ENCODE measurements around the gene PPP1R12B. TPM values are rescaled to one million over a fixed set of nuclear protein-coding genes. Genes with fewer than 3 reads are reported as not detected.
A peak's percentile ranks its signal among the peaks of the same experiment; 100 is the strongest.
"Not testable (repeated sequence)": the region's sequence is repeated elsewhere in the genome, so short reads cannot be mapped to it uniquely, and the experiment has no call there.

PPP1R12B gene
- total RNA-seq, 1 donor from 2014 or later = 21.8 TPM

DNA sequence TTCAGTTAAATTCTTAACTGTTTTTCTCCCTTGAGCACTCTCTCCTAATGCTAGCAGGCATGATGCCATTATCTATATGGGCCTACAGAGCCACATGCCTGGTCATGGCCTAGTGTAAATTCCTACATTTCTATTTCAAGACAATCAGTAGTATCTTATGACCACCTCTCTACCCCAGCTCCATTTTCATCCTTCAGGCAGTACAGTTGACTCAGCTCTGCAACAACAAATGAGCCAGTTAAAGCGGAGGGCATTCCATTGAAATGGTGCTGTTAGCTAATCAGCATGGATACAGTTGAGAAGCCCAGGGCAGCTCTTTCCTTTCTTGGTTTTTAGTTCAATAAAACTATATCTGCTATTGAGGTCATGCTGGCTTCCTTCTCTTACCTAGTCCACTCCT, 150.0 kb downstream of the PPP1R12B start:
- Histone ChIP-seq H3K27ac (no peak overlapping the region), H3K4me3 (no peak overlapping the region), H3K79me2 (ENCODE audit: low read depth) (no peaks in the 10 kb centered on the region), H4K20me1 (ENCODE audit: low read depth) (no peaks in the 10 kb centered on the region), H2AFZ (replicated peaks) (no peak overlapping the region), H3K4me2 (no peak overlapping the region), H3K36me3 (no peaks in the 10 kb centered on the region), H3K9me3 (ENCODE audit: low read depth) (no peaks in the 10 kb centered on the region), H3F3A (ENCODE audit: low read depth) (no peaks in the 10 kb centered on the region), H3K4me1 (no peaks in the 10 kb centered on the region), H3K9ac (no peak overlapping the region), H3K27me3 (no peaks in the 10 kb centered on the region)
- no peak for DNase-seq (ENCODE audit: low spot score)
- peaks cover 5% of the 10 kb centered on the region for H3K36me3 Mint-ChIP-seq
- no peaks in the 10 kb centered on the region for H3K4me1 Mint-ChIP-seq
- H3K4me3 Mint-ChIP-seq = no peak overlapping the region
- no peaks in the 10 kb centered on the region for H3K9me3 Mint-ChIP-seq
- H3K27me3 Mint-ChIP-seq (ENCODE audit: insufficient read depth, low read depth) = no peaks in the 10 kb centered on the region
- TF ChIP-seq, protein P1, sequence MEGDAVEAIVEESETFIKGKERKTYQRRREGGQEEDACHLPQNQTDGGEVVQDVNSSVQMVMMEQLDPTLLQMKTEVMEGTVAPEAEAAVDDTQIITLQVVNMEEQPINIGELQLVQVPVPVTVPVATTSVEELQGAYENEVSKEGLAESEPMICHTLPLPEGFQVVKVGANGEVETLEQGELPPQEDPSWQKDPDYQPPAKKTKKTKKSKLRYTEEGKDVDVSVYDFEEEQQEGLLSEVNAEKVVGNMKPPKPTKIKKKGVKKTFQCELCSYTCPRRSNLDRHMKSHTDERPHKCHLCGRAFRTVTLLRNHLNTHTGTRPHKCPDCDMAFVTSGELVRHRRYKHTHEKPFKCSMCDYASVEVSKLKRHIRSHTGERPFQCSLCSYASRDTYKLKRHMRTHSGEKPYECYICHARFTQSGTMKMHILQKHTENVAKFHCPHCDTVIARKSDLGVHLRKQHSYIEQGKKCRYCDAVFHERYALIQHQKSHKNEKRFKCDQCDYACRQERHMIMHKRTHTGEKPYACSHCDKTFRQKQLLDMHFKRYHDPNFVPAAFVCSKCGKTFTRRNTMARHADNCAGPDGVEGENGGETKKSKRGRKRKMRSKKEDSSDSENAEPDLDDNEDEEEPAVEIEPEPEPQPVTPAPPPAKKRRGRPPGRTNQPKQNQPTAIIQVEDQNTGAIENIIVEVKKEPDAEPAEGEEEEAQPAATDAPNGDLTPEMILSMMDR (IDR thresholded peaks at IDR 0.05) = no peak
- TF ChIP-seq EZH2phosphoT487 (IDR thresholded peaks at IDR 0.05) (no peak), EZH2 (IDR thresholded peaks at IDR 0.05) (no peak)
- H3K27ac Mint-ChIP-seq = no peak overlapping the region

DNA sequence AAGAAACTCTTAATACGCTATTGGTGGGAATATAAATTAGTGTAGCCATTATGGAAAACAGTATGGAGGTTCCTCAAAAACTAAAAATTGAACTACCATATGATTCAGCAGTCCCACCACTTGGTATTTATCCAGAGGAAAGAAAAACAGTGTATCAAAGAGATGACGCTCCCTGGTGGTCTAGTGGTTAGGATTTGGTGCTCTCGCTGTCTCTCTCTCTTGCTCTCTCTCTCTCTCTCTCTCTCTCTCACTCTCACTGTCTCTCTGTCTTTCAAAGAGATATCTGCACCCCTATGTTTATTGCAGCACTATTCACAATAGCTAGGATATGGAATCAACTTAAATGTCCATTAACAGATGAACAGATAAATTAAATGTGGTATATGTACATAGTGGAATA, 151.5 kb downstream of the PPP1R12B start:
- not testable (repeated sequence) for H3K4me1 Mint-ChIP-seq

DNA sequence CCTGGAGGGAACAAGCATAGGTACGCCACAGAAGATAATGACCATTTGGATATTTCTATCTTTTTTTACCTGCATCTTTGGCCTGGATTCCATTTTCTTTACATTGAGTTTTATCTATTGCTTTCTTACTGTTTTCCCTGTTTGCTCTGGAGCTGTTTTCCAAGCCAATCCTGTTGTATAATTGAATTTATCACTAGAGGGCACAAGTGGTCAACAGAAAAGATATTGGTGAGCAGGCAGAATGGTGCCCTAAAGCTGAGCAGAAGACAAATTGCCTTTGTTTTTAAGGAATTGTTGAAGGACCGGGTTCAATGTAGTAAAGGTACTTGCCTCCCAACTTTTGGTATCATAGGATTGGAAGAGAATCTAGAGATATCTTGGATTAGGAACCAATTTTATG, 152.8 kb downstream of the PPP1R12B start:
- no peak overlapping the region for H3K27ac ChIP-seq
- H3K79me2 ChIP-seq (ENCODE audit: low read depth) = no peaks in the 10 kb centered on the region
- H3K9me3 ChIP-seq (ENCODE audit: low read depth) = no peaks in the 10 kb centered on the region
- H3K36me3 ChIP-seq = no peaks in the 10 kb centered on the region
- peaks cover 13% of the 10 kb centered on the region for H3K4me1 ChIP-seq
- Mint-ChIP-seq H3K27ac (no peak overlapping the region), H3K4me3 (no peak overlapping the region), H3K9me3 (no peaks in the 10 kb centered on the region), H3K27me3 (ENCODE audit: insufficient read depth, low read depth) (no peaks in the 10 kb centered on the region), H3K4me1 (peaks cover 4% of the 10 kb centered on the region), H3K36me3 (no peaks in the 10 kb centered on the region)
- TF ChIP-seq, protein P1 (IDR thresholded peaks at IDR 0.05) = peak; percentile 67
- TF ChIP-seq EZH2 (IDR thresholded peaks at IDR 0.05) = no peak
- H2AFZ ChIP-seq (replicated peaks) = no peak overlapping the region
- no peaks in the 10 kb centered on the region for H3K27me3 ChIP-seq
- no peak overlapping the region for H3K9ac ChIP-seq
- H3K4me3 ChIP-seq = no peak overlapping the region
- H4K20me1 ChIP-seq (ENCODE audit: low read depth) = no peaks in the 10 kb centered on the region
- peak; percentile 31 for DNase-seq (ENCODE audit: low spot score)
- H3K4me2 ChIP-seq = no peak overlapping the region
- H3F3A ChIP-seq (ENCODE audit: low read depth) = no peaks in the 10 kb centered on the region

More for the DNA sequence above, 151.5 kb downstream of the PPP1R12B start:
- not testable (repeated sequence) for H3K27ac ChIP-seq; H3K4me1 ChIP-seq; H2AFZ ChIP-seq (replicated peaks); H3K9me3 Mint-ChIP-seq; H3K4me3 ChIP-seq; H4K20me1 ChIP-seq (ENCODE audit: low read depth); H3K4me2 ChIP-seq; H3K27me3 Mint-ChIP-seq (ENCODE audit: insufficient read depth, low read depth); H3K9me3 ChIP-seq (ENCODE audit: low read depth); H3K36me3 Mint-ChIP-seq; H3K27ac Mint-ChIP-seq; H3K4me3 Mint-ChIP-seq; H3K36me3 ChIP-seq; DNase-seq (ENCODE audit: low spot score); H3K9ac ChIP-seq; H3F3A ChIP-seq (ENCODE audit: low read depth); H3K27me3 ChIP-seq; H3K79me2 ChIP-seq (ENCODE audit: low read depth)

DNA sequence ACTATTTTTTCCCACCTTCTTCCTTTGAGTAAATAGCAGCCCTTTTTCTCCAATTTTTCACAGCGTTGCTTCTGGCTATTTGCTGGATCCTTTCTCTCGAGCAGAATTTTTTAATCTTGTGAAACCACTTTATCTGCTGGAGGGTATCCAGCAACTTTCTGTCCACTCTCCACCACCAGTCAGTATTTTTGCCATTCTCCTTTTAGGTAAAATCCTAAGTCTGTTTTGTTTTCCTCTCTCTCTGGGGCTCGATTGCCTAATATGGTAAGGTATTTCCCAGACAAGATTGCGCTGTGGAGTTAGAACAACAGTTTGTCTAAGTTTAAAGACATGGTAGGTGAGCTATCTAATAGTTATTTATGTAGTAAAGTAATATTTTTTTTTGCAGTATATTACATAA, 156.9 kb downstream of the PPP1R12B start:
- Mint-ChIP-seq H3K27ac (peak overlapping the region; percentile 84), H3K36me3 (no peaks in the 10 kb centered on the region), H3K27me3 (ENCODE audit: insufficient read depth, low read depth) (no peaks in the 10 kb centered on the region), H3K4me3 (no peak overlapping the region), H3K9me3 (no peaks in the 10 kb centered on the region), H3K4me1 (peaks cover 4% of the 10 kb centered on the region)
- H3F3A ChIP-seq (ENCODE audit: low read depth) = no peaks in the 10 kb centered on the region
- H3K36me3 ChIP-seq = no peaks in the 10 kb centered on the region
- TF ChIP-seq EZH2phosphoT487 (IDR thresholded peaks at IDR 0.05) (no peak), EZH2 (IDR thresholded peaks at IDR 0.05) (no peak)
- TF ChIP-seq, protein P1 (IDR thresholded peaks at IDR 0.05) = no peak
- peak; percentile 23 for DNase-seq (ENCODE audit: low spot score)
- peak overlapping the region; percentile 21 for H2AFZ ChIP-seq (replicated peaks)
- H3K79me2 ChIP-seq (ENCODE audit: low read depth) = no peaks in the 10 kb centered on the region
- H3K4me2 ChIP-seq = peak overlapping the region; percentile 21
- no peak overlapping the region for H3K27ac ChIP-seq
- peaks cover 13% of the 10 kb centered on the region for H3K4me1 ChIP-seq
- H3K9ac ChIP-seq = no peak overlapping the region
- H3K4me3 ChIP-seq = no peak overlapping the region
- no peaks in the 10 kb centered on the region for H3K9me3 ChIP-seq (ENCODE audit: low read depth)
- no peaks in the 10 kb centered on the region for H3K27me3 ChIP-seq
- no peaks in the 10 kb centered on the region for H4K20me1 ChIP-seq (ENCODE audit: low read depth)

DNA sequence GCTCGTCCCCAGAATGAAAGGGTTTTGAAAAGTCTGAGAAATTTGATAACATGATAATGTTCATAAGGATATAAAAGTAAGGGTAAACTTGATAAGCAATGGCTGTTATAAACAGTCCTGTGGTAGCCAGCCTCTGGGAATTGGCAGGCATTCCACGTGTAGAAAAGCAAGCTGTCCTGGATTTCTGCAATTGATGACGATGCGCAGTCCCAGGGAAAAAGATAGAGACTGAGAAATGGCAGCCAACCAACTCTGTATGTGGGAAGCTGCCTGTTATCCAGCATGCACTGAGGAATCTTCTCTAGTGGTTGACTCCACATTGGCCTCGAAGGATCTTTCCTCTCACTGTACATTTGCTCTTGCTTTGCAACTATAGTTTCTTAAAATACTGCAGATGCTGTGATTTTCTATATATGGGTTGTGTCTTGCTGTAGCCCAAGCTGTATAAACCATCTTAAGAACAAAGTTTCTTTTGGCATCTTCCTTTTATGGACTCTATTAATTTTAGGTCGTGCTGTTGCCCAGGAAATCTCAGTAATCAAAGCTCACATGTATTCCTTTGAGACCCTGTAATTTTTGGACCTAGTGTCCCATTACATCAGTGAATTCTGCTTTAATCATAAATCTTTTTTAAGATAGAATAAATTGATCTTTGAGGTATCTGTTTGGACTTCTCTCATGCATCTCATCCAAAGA, 157.5 kb downstream of the PPP1R12B start:
- not testable (repeated sequence) for H3K79me2 ChIP-seq (ENCODE audit: low read depth); H3K27ac ChIP-seq; H3K9me3 ChIP-seq (ENCODE audit: low read depth); H3K36me3 ChIP-seq; H3K27me3 ChIP-seq; H3K36me3 Mint-ChIP-seq; H3K4me3 Mint-ChIP-seq; H3K9ac ChIP-seq; H3K9me3 Mint-ChIP-seq; H3F3A ChIP-seq (ENCODE audit: low read depth); H3K27me3 Mint-ChIP-seq (ENCODE audit: insufficient read depth, low read depth); H3K4me3 ChIP-seq; DNase-seq (ENCODE audit: low spot score); H3K4me1 Mint-ChIP-seq; H3K27ac Mint-ChIP-seq; H4K20me1 ChIP-seq (ENCODE audit: low read depth)
- peak overlapping the region; percentile 21 for H2AFZ ChIP-seq (replicated peaks)
- H3K4me2 ChIP-seq = peak overlapping the region; percentile 6
- peaks cover 13% of the 10 kb centered on the region for H3K4me1 ChIP-seq

DNA sequence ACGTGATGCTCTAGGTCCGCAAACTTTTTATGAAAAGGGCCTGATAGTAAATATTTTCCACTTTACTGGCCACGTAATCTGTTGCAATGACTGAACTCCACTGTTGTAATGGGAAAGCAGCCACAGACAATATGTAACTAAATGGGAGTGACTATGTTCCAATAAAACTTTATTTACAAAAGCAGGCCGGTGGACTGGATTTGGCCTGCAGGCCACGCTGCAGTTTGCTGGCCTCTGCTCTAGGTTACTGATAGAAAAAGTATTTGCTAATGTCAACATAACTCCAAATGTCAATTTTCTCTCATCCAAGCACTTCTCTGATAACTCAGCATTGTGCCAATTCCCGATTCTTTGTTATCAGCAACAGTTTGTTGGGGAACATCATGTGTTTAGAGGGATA, 160.4 kb downstream of the PPP1R12B start:
- H3K36me3 Mint-ChIP-seq; H3K27ac Mint-ChIP-seq; DNase-seq (ENCODE audit: low spot score); H3K27ac ChIP-seq; H3K9ac ChIP-seq; H2AFZ ChIP-seq (replicated peaks); H4K20me1 ChIP-seq (ENCODE audit: low read depth); H3K4me1 Mint-ChIP-seq; H3K79me2 ChIP-seq (ENCODE audit: low read depth); H3K9me3 ChIP-seq (ENCODE audit: low read depth); H3K36me3 ChIP-seq; H3K4me3 ChIP-seq; H3K4me3 Mint-ChIP-seq; H3K9me3 Mint-ChIP-seq; H3F3A ChIP-seq (ENCODE audit: low read depth); H3K27me3 Mint-ChIP-seq (ENCODE audit: insufficient read depth, low read depth); H3K4me2 ChIP-seq; H3K27me3 ChIP-seq: not testable (repeated sequence)
- H3K4me1 ChIP-seq = peaks cover 13% of the 10 kb centered on the region

Measured in neural progenitor cell (in vitro differentiated cells).